ENCODE measurements around the gene CCL26.

The CCL26 gene

DNA sequence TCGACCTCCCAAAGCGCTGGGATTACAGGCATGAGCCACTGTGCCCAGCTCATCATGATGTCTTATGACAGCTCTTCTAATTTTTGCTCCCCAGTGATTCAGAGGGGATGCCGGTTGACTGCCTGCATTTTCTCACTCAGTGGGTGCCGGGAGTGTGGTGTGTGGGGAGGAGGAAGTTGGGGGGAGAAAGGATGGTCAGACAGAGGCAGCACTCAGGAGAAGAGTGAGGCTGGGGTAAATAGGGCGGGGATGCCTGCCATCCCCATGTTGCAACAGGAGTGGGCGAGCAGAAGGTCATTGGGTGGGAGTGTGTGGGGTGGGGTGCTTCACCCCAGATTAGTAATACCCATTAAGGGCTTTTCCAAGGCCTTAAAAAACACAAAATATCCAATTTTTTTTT lies 45.1 kb upstream of the CCL26 start:
- ChIA-PET POLR2A (no interaction called here), CTCF (interaction anchor here (0.7 kb wide), 1 partner anchor 19 kb away, joined by 4 read pairs; no protein-coding TSS in a partner anchor)
- Histone ChIP-seq H3K27ac (ENCODE audit: extremely low read depth, low read depth, low read length) (no peak overlapping the region), H3K4me1 (ENCODE audit: control insufficient read depth, insufficient read depth, low read length) (no peaks in the 10 kb centered on the region), H3K4me3 (ENCODE audit: low read depth, low read length) (no peak overlapping the region), H3K36me3 (ENCODE audit: control insufficient read depth in 2 of 2, insufficient read depth in 1 of 2, low read length in 2 of 2) (no peaks in the 10 kb centered on the region), H3K9me3 (ENCODE audit: control insufficient read depth, insufficient read depth, low read depth, low read length) (no peaks in the 10 kb centered on the region)
- TF ChIP-seq ZFP69B (tag by site-specific recombination; IDR thresholded peaks at IDR 0.05) = no peak
- TF ChIP-seq ZFHX2 (tag by site-specific recombination; conservative IDR thresholded peaks at IDR 0.05) = peak; percentile 48

DNA sequence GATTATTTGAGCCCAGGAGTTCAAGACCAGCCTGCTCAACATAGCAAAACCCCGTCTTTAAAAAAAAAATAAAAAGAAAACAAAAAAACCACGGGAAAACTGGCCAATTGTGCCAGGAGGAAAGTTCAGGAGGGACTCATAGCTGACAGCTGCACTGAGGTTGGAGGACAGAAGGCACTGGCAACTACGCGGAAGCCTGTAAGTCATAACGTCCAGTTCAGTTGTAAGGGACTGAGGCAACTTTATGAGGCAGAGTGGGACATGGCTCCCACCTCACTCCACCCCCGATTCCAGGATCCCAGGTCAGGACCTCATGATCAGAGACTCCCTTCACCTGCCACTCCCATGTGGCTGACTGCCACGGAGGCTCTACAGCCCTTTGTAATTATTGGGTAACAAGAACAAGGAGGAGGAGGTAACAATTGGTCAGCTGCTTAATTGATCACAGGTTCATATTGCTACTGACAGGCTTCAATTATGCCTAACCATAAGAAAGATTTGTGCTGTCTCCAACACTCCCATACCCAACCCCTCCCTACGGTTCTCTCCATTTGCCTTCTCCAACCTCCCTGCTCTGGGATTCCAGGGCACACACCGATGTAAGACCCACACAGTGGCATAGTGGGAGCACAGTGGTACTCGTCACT lies 43.5 kb upstream of the CCL26 start:
- POLR2A ChIA-PET = no interaction called here

DNA sequence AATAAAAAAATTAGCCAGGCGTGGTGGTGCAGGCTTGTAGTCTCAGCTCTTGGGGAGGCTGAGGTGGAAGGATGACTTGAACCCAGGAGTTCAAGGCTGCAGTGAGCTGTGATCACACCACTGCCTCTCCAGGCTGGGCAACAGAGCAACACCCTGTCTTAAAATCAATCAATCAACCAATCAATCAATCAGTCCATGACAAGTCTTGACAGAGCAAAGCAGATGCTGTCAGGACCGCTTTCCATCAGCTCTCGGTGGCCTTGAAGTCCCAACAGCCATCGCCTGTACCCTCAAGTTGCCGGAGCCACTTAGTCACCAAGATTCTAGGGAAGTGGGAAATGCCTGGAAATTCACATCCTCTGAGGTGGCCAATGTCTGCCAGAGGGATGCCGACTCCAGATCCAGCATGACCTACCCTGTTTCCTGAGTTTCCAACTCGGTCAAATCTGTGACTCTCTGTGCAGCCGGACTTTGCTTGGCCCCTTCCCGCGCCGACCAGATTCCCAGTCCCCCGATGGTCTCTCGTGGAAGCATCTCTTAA lies 42.5 kb upstream of the CCL26 start:
- CTCF ChIA-PET = no interaction called here
- H3K27ac ChIP-seq (ENCODE audit: extremely low read depth, low read depth, low read length) = no peak overlapping the region

More for the DNA sequence above, 43.5 kb upstream of the CCL26 start:
- Histone ChIP-seq H3K9me3 (ENCODE audit: control insufficient read depth, insufficient read depth, low read depth, low read length) (no peaks in the 10 kb centered on the region), H3K36me3 (ENCODE audit: control insufficient read depth in 2 of 2, insufficient read depth in 1 of 2, low read length in 2 of 2) (no peaks in the 10 kb centered on the region), H3K4me1 (ENCODE audit: control insufficient read depth, insufficient read depth, low read length) (no peaks in the 10 kb centered on the region), H3K4me3 (ENCODE audit: low read depth, low read length) (no peak overlapping the region), H3K27ac (ENCODE audit: extremely low read depth, low read depth, low read length) (no peak overlapping the region)
- CTCF ChIA-PET = no interaction called here
- TF ChIP-seq, protein P1, sequence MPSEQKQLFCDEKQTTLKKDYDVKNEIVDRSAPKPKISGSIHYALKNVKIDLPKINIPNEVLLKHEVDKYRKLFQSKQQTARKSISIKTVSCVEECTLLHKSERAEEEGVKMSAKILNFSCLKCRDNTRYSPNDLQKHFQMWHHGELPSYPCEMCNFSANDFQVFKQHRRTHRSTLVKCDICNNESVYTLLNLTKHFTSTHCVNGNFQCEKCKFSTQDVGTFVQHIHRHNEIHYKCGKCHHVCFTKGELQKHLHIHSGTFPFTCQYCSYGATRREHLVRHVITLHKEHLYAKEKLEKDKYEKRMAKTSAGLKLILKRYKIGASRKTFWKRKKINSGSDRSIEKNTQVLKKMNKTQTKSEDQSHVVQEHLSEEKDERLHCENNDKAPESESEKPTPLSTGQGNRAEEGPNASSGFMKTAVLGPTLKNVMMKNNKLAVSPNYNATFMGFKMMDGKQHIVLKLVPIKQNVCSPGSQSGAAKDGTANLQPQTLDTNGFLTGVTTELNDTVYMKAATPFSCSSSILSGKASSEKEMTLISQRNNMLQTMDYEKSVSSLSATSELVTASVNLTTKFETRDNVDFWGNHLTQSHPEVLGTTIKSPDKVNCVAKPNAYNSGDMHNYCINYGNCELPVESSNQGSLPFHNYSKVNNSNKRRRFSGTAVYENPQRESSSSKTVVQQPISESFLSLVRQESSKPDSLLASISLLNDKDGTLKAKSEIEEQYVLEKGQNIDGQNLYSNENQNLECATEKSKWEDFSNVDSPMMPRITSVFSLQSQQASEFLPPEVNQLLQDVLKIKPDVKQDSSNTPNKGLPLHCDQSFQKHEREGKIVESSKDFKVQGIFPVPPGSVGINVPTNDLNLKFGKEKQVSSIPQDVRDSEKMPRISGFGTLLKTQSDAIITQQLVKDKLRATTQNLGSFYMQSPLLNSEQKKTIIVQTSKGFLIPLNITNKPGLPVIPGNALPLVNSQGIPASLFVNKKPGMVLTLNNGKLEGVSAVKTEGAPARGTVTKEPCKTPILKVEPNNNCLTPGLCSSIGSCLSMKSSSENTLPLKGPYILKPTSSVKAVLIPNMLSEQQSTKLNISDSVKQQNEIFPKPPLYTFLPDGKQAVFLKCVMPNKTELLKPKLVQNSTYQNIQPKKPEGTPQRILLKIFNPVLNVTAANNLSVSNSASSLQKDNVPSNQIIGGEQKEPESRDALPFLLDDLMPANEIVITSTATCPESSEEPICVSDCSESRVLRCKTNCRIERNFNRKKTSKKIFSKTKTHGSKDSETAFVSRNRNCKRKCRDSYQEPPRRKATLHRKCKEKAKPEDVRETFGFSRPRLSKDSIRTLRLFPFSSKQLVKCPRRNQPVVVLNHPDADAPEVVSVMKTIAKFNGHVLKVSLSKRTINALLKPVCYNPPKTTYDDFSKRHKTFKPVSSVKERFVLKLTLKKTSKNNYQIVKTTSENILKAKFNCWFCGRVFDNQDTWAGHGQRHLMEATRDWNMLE (tag by site-specific recombination; conservative IDR thresholded peaks at IDR 0.05; ENCODE audit: low read depth) = no peak
- TF ChIP-seq ZNF155 (tag by site-specific recombination; IDR thresholded peaks at IDR 0.05) = no peak
- TF ChIP-seq ZNF624 (tag by site-specific recombination; IDR thresholded peaks at IDR 0.05) = no peak
- TF ChIP-seq ZNF324 (tag by site-specific recombination; IDR thresholded peaks at IDR 0.05) = no peak
- TF ChIP-seq IKZF3 (tag by site-specific recombination; IDR thresholded peaks at IDR 0.05) = no peak
- no peak for TF ChIP-seq ZNF660 (tag by site-specific recombination; IDR thresholded peaks at IDR 0.05)
- peak; percentile 95 for TF ChIP-seq SP7 (tag by site-specific recombination; IDR thresholded peaks at IDR 0.05)

DNA sequence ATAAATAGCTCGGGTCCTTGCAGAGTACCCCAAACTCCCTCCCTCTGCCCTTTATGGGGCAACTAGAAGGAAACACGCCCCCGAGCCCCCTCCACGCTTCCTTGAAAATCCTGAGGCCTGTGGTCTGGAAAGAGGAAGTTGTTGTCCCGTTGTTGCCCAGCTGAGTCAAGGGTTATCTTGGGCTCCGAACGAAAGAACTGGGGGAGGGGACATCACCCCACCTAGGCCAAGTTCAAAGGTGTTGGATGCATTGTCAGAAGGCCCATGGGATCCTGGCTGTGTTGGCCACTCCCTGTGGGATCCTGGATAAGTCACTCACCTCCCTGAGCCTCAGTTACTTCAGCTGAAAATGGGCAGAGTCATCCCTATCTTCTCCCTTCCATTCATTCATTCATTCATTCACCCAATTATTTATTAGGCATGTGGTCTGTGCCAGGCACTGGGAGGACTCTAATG lies 41.8 kb upstream of the CCL26 start, which contains the start of gene CCL24:
TSS of gene CCL24 (minus strand) at position 26 of the 456 bp plus-strand sequence. CDS start 91 bp downstream, outside the sequence.
- H3K9me3 ChIP-seq (ENCODE audit: control insufficient read depth, insufficient read depth, low read depth, low read length) = no peaks in the 10 kb centered on the region
- H3K4me3 ChIP-seq (ENCODE audit: low read depth, low read length) = no peak within 1 kb of the TSS
- H3K27ac ChIP-seq (ENCODE audit: extremely low read depth, low read depth, low read length) = no peak within 1 kb of the TSS
- ChIA-PET CTCF (no interaction called here), POLR2A (no interaction called here)
- H3K36me3 ChIP-seq (ENCODE audit: control insufficient read depth in 2 of 2, insufficient read depth in 1 of 2, low read length in 2 of 2) = no peaks in the 10 kb centered on the region
- no peaks in the 10 kb centered on the region for H3K4me1 ChIP-seq (ENCODE audit: control insufficient read depth, insufficient read depth, low read length)
- TF ChIP-seq ZFP41 (tag by site-specific recombination; IDR thresholded peaks at IDR 0.05; ENCODE audit: borderline replicate concordance) (no peak), KLF8 (tag by site-specific recombination; IDR thresholded peaks at IDR 0.05) (no peak), ZNF157 (tag by site-specific recombination; IDR thresholded peaks at IDR 0.05) (no peak), HOXC10 (CRISPR knock-in tag; IDR thresholded peaks at IDR 0.05) (no peak), ZNF658 (tag by site-specific recombination; IDR thresholded peaks at IDR 0.05) (no peak)
- TF ChIP-seq, protein P2, sequence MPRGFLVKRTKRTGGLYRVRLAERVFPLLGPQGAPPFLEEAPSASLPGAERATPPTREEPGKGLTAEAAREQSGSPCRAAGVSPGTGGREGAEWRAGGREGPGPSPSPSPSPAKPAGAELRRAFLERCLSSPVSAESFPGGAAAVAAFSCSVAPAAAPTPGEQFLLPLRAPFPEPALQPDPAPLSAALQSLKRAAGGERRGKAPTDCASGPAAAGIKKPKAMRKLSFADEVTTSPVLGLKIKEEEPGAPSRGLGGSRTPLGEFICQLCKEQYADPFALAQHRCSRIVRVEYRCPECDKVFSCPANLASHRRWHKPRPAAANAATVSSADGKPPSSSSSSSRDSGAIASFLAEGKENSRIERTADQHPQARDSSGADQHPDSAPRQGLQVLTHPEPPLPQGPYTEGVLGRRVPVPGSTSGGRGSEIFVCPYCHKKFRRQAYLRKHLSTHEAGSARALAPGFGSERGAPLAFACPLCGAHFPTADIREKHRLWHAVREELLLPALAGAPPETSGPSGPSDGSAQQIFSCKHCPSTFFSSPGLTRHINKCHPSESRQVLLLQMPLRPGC (tag by site-specific recombination; IDR thresholded peaks at IDR 0.05) = no peak
- TF ChIP-seq, protein P3, sequence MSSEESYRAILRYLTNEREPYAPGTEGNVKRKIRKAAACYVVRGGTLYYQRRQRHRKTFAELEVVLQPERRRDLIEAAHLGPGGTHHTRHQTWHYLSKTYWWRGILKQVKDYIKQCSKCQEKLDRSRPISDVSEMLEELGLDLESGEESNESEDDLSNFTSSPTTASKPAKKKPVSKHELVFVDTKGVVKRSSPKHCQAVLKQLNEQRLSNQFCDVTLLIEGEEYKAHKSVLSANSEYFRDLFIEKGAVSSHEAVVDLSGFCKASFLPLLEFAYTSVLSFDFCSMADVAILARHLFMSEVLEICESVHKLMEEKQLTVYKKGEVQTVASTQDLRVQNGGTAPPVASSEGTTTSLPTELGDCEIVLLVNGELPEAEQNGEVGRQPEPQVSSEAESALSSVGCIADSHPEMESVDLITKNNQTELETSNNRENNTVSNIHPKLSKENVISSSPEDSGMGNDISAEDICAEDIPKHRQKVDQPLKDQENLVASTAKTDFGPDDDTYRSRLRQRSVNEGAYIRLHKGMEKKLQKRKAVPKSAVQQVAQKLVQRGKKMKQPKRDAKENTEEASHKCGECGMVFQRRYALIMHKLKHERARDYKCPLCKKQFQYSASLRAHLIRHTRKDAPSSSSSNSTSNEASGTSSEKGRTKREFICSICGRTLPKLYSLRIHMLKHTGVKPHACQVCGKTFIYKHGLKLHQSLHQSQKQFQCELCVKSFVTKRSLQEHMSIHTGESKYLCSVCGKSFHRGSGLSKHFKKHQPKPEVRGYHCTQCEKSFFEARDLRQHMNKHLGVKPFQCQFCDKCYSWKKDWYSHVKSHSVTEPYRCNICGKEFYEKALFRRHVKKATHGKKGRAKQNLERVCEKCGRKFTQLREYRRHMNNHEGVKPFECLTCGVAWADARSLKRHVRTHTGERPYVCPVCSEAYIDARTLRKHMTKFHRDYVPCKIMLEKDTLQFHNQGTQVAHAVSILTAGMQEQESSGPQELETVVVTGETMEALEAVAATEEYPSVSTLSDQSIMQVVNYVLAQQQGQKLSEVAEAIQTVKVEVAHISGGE (tag by site-specific recombination; conservative IDR thresholded peaks at IDR 0.05; ENCODE audit: low read depth) = no peak
- TF ChIP-seq, protein P4, sequence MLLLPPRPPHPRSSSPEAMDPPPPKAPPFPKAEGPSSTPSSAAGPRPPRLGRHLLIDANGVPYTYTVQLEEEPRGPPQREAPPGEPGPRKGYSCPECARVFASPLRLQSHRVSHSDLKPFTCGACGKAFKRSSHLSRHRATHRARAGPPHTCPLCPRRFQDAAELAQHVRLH (tag by site-specific recombination; IDR thresholded peaks at IDR 0.05) = no peak

More for the DNA sequence above, 42.5 kb upstream of the CCL26 start:
- POLR2A ChIA-PET = interaction anchor here (0.7 kb wide), 1 partner anchor 13 kb away, joined by 3 read pairs; no protein-coding TSS in a partner anchor
- no peak overlapping the region for H3K4me3 ChIP-seq (ENCODE audit: low read depth, low read length)
- H3K36me3 ChIP-seq (ENCODE audit: control insufficient read depth in 2 of 2, insufficient read depth in 1 of 2, low read length in 2 of 2) = no peaks in the 10 kb centered on the region
- no peaks in the 10 kb centered on the region for H3K4me1 ChIP-seq (ENCODE audit: control insufficient read depth, insufficient read depth, low read length)
- H3K9me3 ChIP-seq (ENCODE audit: control insufficient read depth, insufficient read depth, low read depth, low read length) = no peaks in the 10 kb centered on the region
- TF ChIP-seq KLF1 (tag by site-specific recombination; IDR thresholded peaks at IDR 0.05) = no peak

Data from HEK293 (cell line).